HUES6 (cell line): ENCODE data around the gene RNU6-1.

Experiments used
- H3K27ac ChIP-seq: 2 replicates; pipeline ENCODE4 v1.7.0; 2013; ENCODE audit warnings: low read depth, mild to moderate bottlenecking, low read length, inconsistent platforms
- H3K27me3 ChIP-seq: 2 replicates; pipeline ENCODE4 v1.6.1; 2013; ENCODE audit warnings: low read length; ENCODE audit not compliant: control insufficient read depth, insufficient read depth
- H3K36me3 ChIP-seq: 2 replicates; pipeline ENCODE4 v1.6.1; 2013; ENCODE audit warnings: low read length; ENCODE audit not compliant: control insufficient read depth, insufficient read depth
- H3K4me1 ChIP-seq: 2 replicates; pipeline ENCODE4 v1.6.1; 2013; ENCODE audit warnings: low read length; ENCODE audit not compliant: control insufficient read depth, insufficient read depth
- H3K4me3 ChIP-seq: 2 replicates; pipeline ENCODE4 v1.5.1; 2013; ENCODE audit warnings: low read depth, low read length
- H3K9ac ChIP-seq: one replicate; pipeline ENCODE4 v1.6.1; 2013; ENCODE audit warnings: mild to moderate bottlenecking, low read length
- H3K9me3 ChIP-seq: 2 replicates; pipeline ENCODE4 v1.6.1; 2013; ENCODE audit warnings: low read depth, low read length; ENCODE audit not compliant: control insufficient read depth, insufficient read depth

The RNU6-1 gene

DNA sequence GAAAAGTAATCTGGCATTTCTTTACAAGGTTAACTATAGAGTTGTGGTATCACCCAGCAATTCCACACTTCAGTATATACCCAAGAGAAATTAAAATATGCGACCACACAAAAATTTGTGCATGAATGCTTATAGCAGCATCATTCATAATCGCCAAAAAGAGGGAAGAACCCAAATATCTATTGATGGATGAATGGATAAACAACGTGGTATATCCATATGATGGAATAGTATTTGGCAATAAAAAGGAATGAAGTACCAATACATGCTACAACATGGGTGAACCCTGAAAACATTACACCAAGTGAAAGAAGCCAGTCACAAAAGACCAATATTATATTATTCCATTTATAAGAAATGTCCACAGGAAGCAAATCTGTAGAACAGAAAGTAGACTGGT, 23.2 kb downstream of the RNU6-1 start:
- Histone ChIP-seq H3K4me3 (no peak overlapping the region), H3K9ac (no peak overlapping the region), H3K27me3 (peaks cover 70% of the 10 kb centered on the region), H3K36me3 (no peaks in the 10 kb centered on the region), H3K27ac (no peak overlapping the region), H3K4me1 (peaks cover 37% of the 10 kb centered on the region), H3K9me3 (peaks cover 5% of the 10 kb centered on the region)

GRCh38 chr15:67815036-67815592, 24.7 kb downstream of the RNU6-1 start:
- Histone ChIP-seq H3K4me1 (peaks cover 23% of the 10 kb centered on the region), H3K27me3 (peaks cover 55% of the 10 kb centered on the region), H3K36me3 (no peaks in the 10 kb centered on the region), H3K9ac (no peak overlapping the region), H3K4me3 (no peak overlapping the region), H3K9me3 (peaks cover 5% of the 10 kb centered on the region), H3K27ac (no peak overlapping the region)

DNA sequence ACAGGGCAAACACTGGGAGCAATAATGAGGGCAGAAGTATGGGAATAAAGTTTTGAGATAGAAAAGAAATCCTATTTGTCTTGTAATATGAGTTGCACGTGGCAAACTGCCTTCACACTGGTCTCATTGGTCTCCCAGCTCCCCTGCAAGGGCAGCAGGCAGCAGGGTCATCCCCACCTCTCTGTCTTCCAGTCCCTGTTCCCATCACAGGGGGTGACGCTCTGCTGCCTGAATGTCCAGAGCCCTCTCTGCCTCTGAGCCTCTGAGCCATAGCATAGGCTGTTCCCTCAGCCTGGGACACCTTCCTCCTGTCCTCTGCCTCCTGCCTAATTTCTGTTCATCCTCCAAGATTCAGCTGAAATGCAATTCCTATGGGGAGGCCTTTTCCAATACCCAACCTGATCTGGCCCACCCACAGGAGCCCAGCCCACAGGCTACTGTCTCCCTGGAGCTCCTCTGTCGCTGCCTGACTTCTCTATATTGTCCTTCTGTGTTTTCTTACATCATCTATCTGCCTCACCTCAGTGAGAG, 26.7 kb downstream of the RNU6-1 start:
- Histone ChIP-seq H3K9ac (no peak overlapping the region), H3K36me3 (no peaks in the 10 kb centered on the region), H3K9me3 (peaks cover 5% of the 10 kb centered on the region), H3K4me1 (peaks cover 16% of the 10 kb centered on the region), H3K27me3 (peaks cover 36% of the 10 kb centered on the region), H3K27ac (no peak overlapping the region), H3K4me3 (no peak overlapping the region)

- peaks cover 16% of the 10 kb centered on the region for H3K4me1 ChIP-seq
Observed at GRCh38 chr15:67812241-67812644, 27.6 kb downstream of the RNU6-1 start.

DNA sequence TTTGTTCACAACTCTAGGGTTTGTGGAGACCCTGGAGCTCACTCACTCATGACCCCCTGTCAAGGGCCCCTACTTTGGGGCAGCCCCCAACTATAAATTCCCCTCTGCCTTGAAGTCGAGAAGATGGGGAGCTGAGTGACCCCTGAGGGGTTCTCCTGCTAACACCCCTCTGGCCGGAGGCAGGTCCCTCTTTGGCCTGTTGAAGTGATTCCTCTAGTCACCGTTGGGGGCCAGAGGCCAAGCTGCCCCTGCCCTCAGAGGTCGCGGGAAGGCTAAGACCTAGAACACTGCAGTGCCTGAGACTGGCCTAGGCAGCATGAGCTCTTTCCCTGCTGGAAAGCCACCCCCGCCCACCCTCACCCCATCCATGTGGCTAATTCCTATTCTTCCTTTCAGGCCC, 30.0 kb downstream of the RNU6-1 start:
- no peaks in the 10 kb centered on the region for H3K36me3 ChIP-seq
- H3K27ac ChIP-seq, result no peak overlapping the region
- H3K9me3 ChIP-seq, result no peaks in the 10 kb centered on the region
- H3K9ac ChIP-seq, result no peak overlapping the region
- no peak overlapping the region for H3K4me3 ChIP-seq
- peaks cover 8% of the 10 kb centered on the region; the same call in 1 of the 2 replicates for H3K27me3 ChIP-seq
- H3K4me1 ChIP-seq, result peaks cover 31% of the 10 kb centered on the region

More at GRCh38 chr15:67812241-67812644, 27.6 kb downstream of the RNU6-1 start:
- no peak overlapping the region for H3K9ac ChIP-seq
- no peaks in the 10 kb centered on the region for H3K36me3 ChIP-seq
- H3K27me3 ChIP-seq, result peaks cover 27% of the 10 kb centered on the region
- no peak overlapping the region for H3K27ac ChIP-seq
- peaks cover 5% of the 10 kb centered on the region for H3K9me3 ChIP-seq
- no peak overlapping the region for H3K4me3 ChIP-seq

DNA sequence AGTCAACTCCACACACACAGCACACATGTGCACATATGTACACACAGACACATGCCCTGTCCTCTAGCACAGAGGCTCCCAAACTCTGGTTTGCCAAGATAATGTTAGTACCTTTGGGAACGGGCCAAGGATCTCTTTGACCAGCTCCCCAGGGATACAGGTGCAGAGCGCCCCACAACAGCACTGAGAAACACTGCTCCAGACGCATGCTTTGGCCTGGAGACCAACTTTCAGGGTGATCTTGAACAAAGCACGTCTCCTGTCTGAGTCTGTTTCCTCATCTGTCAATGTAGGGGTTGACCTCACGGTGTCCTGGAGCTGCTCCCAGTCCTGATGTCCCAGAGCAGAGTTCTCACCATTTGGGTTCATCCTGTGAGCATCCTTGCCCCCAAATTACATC, 30.4 kb downstream of the RNU6-1 start:
- Histone ChIP-seq H3K4me1 (peaks cover 35% of the 10 kb centered on the region), H3K4me3 (no peak overlapping the region), H3K9ac (no peak overlapping the region), H3K36me3 (no peaks in the 10 kb centered on the region), H3K27ac (no peak overlapping the region), H3K27me3 (peaks cover 8% of the 10 kb centered on the region; the same call in 1 of the 2 replicates), H3K9me3 (no peaks in the 10 kb centered on the region)

- Histone ChIP-seq H3K9ac (no peak overlapping the region), H3K9me3 (no peaks in the 10 kb centered on the region), H3K27ac (no peak overlapping the region), H3K36me3 (no peaks in the 10 kb centered on the region), H3K4me1 (peaks cover 41% of the 10 kb centered on the region), H3K27me3 (peaks cover 8% of the 10 kb centered on the region; the same call in 1 of the 2 replicates), H3K4me3 (no peak overlapping the region)
Observed at GRCh38 chr15:67808821-67809220, 31.0 kb downstream of the RNU6-1 start.

DNA sequence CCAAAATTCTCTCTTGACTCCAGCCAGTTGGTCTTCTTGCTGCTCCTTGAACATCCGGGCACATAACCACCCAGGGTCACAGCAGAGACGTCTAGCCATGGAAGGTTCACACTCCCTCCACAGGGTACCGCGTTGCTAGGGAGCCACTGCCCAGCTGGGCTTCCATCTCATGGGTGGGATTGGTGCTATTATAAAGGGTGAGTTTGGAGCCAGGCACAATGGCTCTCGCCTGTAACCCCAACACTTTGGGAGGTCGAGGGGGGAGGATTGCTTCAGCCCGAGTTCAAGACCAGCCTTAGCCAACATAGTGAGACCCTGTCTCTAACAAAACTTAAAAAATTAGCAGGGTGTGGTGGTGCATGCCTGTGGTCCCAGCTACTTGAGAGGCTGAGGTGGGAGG, 32.0 kb downstream of the RNU6-1 start:
- Histone ChIP-seq H3K36me3 (no peaks in the 10 kb centered on the region), H3K4me1 (peaks cover 42% of the 10 kb centered on the region), H3K4me3 (no peak overlapping the region), H3K27me3 (peaks cover 8% of the 10 kb centered on the region; the same call in 1 of the 2 replicates), H3K9ac (no peak overlapping the region), H3K27ac (no peak overlapping the region), H3K9me3 (no peaks in the 10 kb centered on the region)

GRCh38 chr15:67807141-67807540, 32.7 kb downstream of the RNU6-1 start:
- no peak overlapping the region for H3K9ac ChIP-seq
- H3K27ac ChIP-seq, result no peak overlapping the region
- peaks cover 35% of the 10 kb centered on the region for H3K4me1 ChIP-seq
- peaks cover 3% of the 10 kb centered on the region; the same call in 1 of the 2 replicates for H3K27me3 ChIP-seq
- H3K4me3 ChIP-seq, result no peak overlapping the region
- H3K36me3 ChIP-seq, result no peaks in the 10 kb centered on the region
- H3K9me3 ChIP-seq, result no peaks in the 10 kb centered on the region

GRCh38 chr15:67806536-67806935, 33.3 kb downstream of the RNU6-1 start:
- Histone ChIP-seq H3K27me3 (no peaks in the 10 kb centered on the region), H3K4me1 (peaks cover 30% of the 10 kb centered on the region), H3K9me3 (no peaks in the 10 kb centered on the region), H3K27ac (no peak overlapping the region), H3K4me3 (no peak overlapping the region), H3K9ac (no peak overlapping the region), H3K36me3 (no peaks in the 10 kb centered on the region)

GRCh38 chr15:67805666-67806516, 34.0 kb downstream of the RNU6-1 start:
- no peaks in the 10 kb centered on the region for H3K9me3 ChIP-seq
- no peak overlapping the region for H3K27ac ChIP-seq
- no peak overlapping the region for H3K9ac ChIP-seq
- H3K4me3 ChIP-seq, result no peak overlapping the region
- H3K27me3 ChIP-seq, result no peaks in the 10 kb centered on the region
- H3K4me1 ChIP-seq, result peaks cover 30% of the 10 kb centered on the region
- H3K36me3 ChIP-seq, result no peaks in the 10 kb centered on the region
